ENCODE results near the gene MINDY2. TPM values are rescaled to one million over a fixed set of nuclear protein-coding genes. Genes with fewer than 3 reads are reported as not detected.

The MINDY2 gene
- total RNA-seq, 2 experiments from 2014 or later: 7.5 to 7.7 TPM

DNA sequence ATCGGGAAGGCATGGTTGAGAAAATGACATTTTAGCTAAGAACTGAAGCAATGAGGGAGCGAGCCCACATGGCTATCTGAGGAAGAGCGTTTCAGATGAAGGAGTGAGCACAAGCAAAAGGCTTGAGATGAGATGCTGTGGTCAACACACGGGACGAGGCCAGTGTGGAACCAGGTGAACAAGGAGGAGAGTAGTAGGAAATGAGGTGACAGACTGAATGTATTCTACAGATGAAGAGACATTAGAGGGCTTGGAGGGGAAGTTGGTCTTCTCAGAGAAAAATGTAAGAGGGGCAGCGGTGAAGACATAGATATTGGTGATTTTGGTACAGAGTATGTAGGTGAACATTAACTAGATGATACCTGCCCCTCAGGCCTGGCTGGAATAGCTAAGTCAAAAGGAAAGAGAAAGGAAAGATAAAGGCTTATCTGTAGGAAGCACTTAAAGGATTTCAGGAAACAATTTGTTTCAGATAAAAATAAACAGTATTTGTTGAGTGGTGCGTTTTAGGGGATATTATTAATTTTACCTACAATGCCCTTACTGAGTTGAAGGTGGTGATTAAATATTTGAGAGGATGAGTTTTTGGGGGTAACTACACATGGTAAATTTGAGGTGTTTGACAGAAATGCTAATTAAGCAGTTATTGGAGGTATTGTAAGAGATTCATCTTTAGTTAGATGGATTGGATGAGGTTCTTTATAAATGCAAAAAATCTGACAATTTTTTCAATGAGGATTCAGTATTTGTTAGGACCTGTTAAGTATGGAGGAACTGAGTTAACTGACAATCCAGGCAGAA is 105.4 kb downstream of the MINDY2 start:
- H3K4me1 Mint-ChIP-seq (ENCODE audit: low read depth): no peaks in the 10 kb centered on the region
- H3K9me3 ChIP-seq (ENCODE audit: control insufficient read depth in 1 of 2, insufficient read depth in 1 of 2, low read length in 2 of 2): no peaks in the 10 kb centered on the region
- no peaks in the 10 kb centered on the region for H3K27me3 Mint-ChIP-seq
- intact Hi-C loops (cut with DNase I, micrococcal nuclease): no loop called here
- ATAC-seq (ENCODE audit: poor library complexity) (no peak), DNase-seq (no peak)
- peaks cover 52% of the 10 kb centered on the region for H3K36me3 Mint-ChIP-seq (ENCODE audit: low read depth)
- TF ChIP-seq, protein P1, sequence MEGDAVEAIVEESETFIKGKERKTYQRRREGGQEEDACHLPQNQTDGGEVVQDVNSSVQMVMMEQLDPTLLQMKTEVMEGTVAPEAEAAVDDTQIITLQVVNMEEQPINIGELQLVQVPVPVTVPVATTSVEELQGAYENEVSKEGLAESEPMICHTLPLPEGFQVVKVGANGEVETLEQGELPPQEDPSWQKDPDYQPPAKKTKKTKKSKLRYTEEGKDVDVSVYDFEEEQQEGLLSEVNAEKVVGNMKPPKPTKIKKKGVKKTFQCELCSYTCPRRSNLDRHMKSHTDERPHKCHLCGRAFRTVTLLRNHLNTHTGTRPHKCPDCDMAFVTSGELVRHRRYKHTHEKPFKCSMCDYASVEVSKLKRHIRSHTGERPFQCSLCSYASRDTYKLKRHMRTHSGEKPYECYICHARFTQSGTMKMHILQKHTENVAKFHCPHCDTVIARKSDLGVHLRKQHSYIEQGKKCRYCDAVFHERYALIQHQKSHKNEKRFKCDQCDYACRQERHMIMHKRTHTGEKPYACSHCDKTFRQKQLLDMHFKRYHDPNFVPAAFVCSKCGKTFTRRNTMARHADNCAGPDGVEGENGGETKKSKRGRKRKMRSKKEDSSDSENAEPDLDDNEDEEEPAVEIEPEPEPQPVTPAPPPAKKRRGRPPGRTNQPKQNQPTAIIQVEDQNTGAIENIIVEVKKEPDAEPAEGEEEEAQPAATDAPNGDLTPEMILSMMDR (IDR thresholded peaks at IDR 0.05): no peak
- no peak overlapping the region for H3K27ac Mint-ChIP-seq
- no peak overlapping the region for H3K4me3 Mint-ChIP-seq
- CTCF ChIA-PET: no interaction called here
- H3K9me3 Mint-ChIP-seq: no peaks in the 10 kb centered on the region
- no peak overlapping the region for H3K27ac ChIP-seq (ENCODE audit: low read depth in 1 of 2, low read length in 2 of 2)
- H3K36me3 ChIP-seq (ENCODE audit: insufficient read depth, low read length): peaks cover 34% of the 10 kb centered on the region
- no peaks in the 10 kb centered on the region for H3K27me3 ChIP-seq (ENCODE audit: control insufficient read depth in 1 of 2, insufficient read depth in 2 of 2, low read length in 2 of 2)
- H3K4me1 ChIP-seq (ENCODE audit: insufficient read depth, low read length): no peaks in the 10 kb centered on the region
- no peak overlapping the region for H3K4me3 ChIP-seq (ENCODE audit: low read length)
- POLR2A ChIA-PET: interaction anchor here (1.4 kb wide), 1 partner anchor 22 kb away, joined by 3 read pairs; no protein-coding TSS in a partner anchor

DNA sequence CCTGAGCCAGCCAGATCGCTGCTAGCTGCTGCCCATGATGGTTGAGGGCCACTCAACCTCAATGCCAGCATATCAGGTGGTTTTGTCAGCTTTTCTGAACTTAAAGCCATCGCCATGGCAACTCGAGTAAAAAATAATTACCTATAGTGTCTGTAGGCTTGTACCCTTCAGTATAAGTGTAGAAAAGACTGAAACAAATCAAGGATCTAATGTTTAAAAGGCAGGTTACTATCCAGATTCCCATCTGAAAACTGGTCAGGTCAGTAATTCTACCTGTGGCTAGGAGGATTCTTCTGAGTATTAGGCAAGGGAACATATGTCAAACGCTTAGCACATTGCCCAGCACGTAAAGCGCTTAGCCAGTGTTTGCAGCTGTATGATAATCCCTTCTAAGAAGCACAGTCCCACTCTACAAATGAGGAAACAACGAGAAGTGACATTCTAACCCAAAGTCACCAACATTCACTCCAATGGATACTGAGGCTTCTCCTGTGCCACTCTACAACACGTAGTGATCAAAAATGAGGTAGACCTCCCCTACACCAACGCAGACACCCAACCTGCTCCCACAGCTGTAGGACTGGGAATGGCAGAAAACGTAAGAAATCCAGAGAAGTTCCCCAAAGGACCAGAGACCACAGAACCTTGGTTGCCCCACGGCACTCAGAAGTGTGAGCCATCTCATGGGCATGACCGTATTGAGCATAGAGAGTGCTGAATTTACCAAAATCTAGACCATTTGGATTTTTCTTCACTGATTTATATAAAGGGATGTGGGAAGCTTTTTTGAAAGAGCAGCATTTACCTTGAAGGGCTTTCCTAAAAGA is 107.1 kb downstream of the MINDY2 start:
- intact Hi-C loops (cut with DNase I, micrococcal nuclease): no loop called here
- H3K9me3 Mint-ChIP-seq: no peaks in the 10 kb centered on the region
- no peak for DNase-seq
- Histone ChIP-seq H3K27ac (ENCODE audit: low read depth in 1 of 2, low read length in 2 of 2) (no peak overlapping the region), H3K9me3 (ENCODE audit: control insufficient read depth in 1 of 2, insufficient read depth in 1 of 2, low read length in 2 of 2) (no peaks in the 10 kb centered on the region), H3K4me1 (ENCODE audit: insufficient read depth, low read length) (no peaks in the 10 kb centered on the region), H3K27me3 (ENCODE audit: control insufficient read depth in 1 of 2, insufficient read depth in 2 of 2, low read length in 2 of 2) (no peaks in the 10 kb centered on the region), H3K4me3 (ENCODE audit: low read length) (no peak overlapping the region), H3K36me3 (ENCODE audit: insufficient read depth, low read length) (peaks cover 49% of the 10 kb centered on the region)
- CTCF ChIA-PET: no interaction called here
- no peak overlapping the region for H3K4me3 Mint-ChIP-seq
- TF ChIP-seq, protein P1 (IDR thresholded peaks at IDR 0.05): no peak
- no peak for ATAC-seq (ENCODE audit: poor library complexity)
- no peaks in the 10 kb centered on the region for H3K27me3 Mint-ChIP-seq
- H3K4me1 Mint-ChIP-seq (ENCODE audit: low read depth): no peaks in the 10 kb centered on the region
- POLR2A ChIA-PET: no interaction called here
- H3K36me3 Mint-ChIP-seq (ENCODE audit: low read depth): peaks cover 68% of the 10 kb centered on the region
- H3K27ac Mint-ChIP-seq: peak overlapping the region; percentile 53

DNA sequence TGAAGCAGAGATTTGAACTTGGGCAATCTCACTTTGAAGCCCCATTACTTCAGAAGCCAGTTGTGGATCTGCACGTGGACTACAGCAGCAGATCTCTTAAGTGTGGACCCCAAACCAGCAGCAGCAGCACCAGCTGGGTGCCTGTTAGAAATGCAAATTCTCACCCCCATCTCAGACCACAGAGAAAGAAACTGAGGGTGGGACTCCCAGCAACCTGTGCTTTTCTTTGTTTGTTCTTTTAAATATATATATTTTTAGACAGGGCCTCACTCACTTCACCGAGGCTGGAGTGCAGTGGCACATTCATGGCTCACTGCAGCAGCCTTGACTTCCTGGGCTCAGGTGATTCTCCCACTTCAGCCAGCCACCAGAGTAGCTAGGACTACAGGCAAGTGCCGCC is 109.2 kb downstream of the MINDY2 start:
- Histone ChIP-seq H3K9me3 (ENCODE audit: control insufficient read depth in 1 of 2, insufficient read depth in 1 of 2, low read length in 2 of 2) (no peaks in the 10 kb centered on the region), H3K27me3 (ENCODE audit: control insufficient read depth in 1 of 2, insufficient read depth in 2 of 2, low read length in 2 of 2) (no peaks in the 10 kb centered on the region), H3K4me3 (ENCODE audit: low read length) (no peak overlapping the region), H3K4me1 (ENCODE audit: insufficient read depth, low read length) (no peaks in the 10 kb centered on the region), H3K36me3 (ENCODE audit: insufficient read depth, low read length) (peaks cover 70% of the 10 kb centered on the region), H3K27ac (ENCODE audit: low read depth in 1 of 2, low read length in 2 of 2) (no peak overlapping the region)
- Mint-ChIP-seq H3K9me3 (no peaks in the 10 kb centered on the region), H3K27ac (no peak overlapping the region), H3K36me3 (ENCODE audit: low read depth) (peaks cover 88% of the 10 kb centered on the region), H3K4me1 (ENCODE audit: low read depth) (no peaks in the 10 kb centered on the region), H3K4me3 (no peak overlapping the region), H3K27me3 (no peaks in the 10 kb centered on the region)
- TF ChIP-seq, protein P1 (IDR thresholded peaks at IDR 0.05): no peak
- no peak for ATAC-seq (ENCODE audit: poor library complexity)
- ChIA-PET CTCF (no interaction called here), POLR2A (no interaction called here)
- intact Hi-C loops (cut with DNase I, micrococcal nuclease): no loop called here
- DNase-seq: no peak

Data from CD4-positive, alpha-beta T cell (primary cell).